ENCODE results near the gene DHRS11.

GRCh38 chr17:36592316-36592715 is 637 bp downstream of the DHRS11 start:
- TF ChIP-seq CTCF (conservative IDR thresholded peaks at IDR 0.05; ENCODE audit: low read depth, low read length) (no peak), MAZ (IDR thresholded peaks at IDR 0.05; ENCODE audit: borderline replicate concordance, low read depth, low read length) (no peak), POLR2A (IDR thresholded peaks at IDR 0.05; ENCODE audit: low read depth, low read length) (no peak), MXI1 (IDR thresholded peaks at IDR 0.05; ENCODE audit: borderline replicate concordance, low read depth, low read length) (no peak)
